ENCODE data around the gene LNPEP. TPM values are rescaled to one million over a fixed set of nuclear protein-coding genes. Genes with fewer than 3 reads are reported as not detected.

LNPEP gene
- polyA plus RNA-seq, 1 donor, result 19.7 TPM

DNA sequence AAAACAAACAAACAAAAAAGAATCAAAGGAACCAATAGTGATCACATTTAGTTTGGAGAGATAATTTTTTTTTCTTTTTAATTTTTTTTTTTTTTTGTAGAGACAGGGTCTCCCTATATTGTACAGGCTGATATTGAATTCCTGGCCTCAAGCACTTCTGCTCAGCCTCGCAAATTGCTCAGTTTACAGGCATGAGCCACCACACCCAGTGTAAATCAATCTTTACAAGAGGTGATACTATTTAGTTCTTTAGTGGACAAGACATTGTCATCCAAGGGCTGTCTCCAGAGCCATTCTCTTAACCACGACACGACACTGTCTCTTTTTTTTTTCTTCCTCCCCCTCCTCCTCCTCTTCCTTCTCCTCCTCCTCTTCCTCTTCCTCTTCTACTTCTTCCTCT is 30.0 kb upstream of the LNPEP start:
- Histone ChIP-seq H3K27ac (ENCODE audit: low read length) (no peak overlapping the region), H3K36me3 (ENCODE audit: control insufficient read depth, insufficient read depth, low read length) (peaks cover 24% of the 10 kb centered on the region)
- WGBS (ENCODE audit: insufficient coverage, low lambda C conversion rate), result 90% methylated on average over 2 of the region's 3 CpGs

DNA sequence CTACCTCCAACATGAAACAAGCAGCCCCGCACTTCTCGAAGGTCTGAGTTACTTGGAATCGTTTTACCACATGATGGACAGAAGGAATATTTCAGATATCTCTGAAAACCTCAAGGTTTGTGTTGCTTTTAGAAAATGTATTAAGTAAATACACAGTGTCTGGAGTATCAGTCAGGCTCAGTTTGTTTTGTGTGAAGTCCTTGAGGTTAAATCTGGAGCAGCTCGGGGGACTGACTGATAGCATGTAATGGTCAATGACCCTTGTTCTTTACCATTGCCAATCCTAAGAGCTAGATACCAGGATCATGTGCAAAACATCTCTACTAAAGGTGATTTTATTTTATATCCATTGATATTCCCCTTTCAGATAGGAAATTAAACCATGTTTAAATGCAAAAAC is 26.9 kb upstream of the LNPEP start:
- no peak overlapping the region for H3K27ac ChIP-seq (ENCODE audit: low read length)
- H3K4me1 ChIP-seq (ENCODE audit: control insufficient read depth, insufficient read depth, low read length), result no peaks in the 10 kb centered on the region
- no peak overlapping the region for H3K4me3 ChIP-seq (ENCODE audit: low read length)
- 14% methylated on average over 1 of the region's 4 CpGs for WGBS (ENCODE audit: insufficient coverage, low lambda C conversion rate)
- no peak for DNase-seq
- no peaks in the 10 kb centered on the region for H3K9me3 ChIP-seq (ENCODE audit: control insufficient read depth, low read depth, low read length)
- peaks cover 20% of the 10 kb centered on the region for H3K36me3 ChIP-seq (ENCODE audit: control insufficient read depth, insufficient read depth, low read length)
- H3K27me3 ChIP-seq (ENCODE audit: control insufficient read depth, insufficient read depth, low read length), result no peaks in the 10 kb centered on the region

More for the DNA sequence above, 30.0 kb upstream of the LNPEP start:
- Histone ChIP-seq H3K4me3 (ENCODE audit: low read length) (no peak overlapping the region), H3K4me1 (ENCODE audit: control insufficient read depth, insufficient read depth, low read length) (no peaks in the 10 kb centered on the region), H3K27me3 (ENCODE audit: control insufficient read depth, insufficient read depth, low read length) (no peaks in the 10 kb centered on the region), H3K9me3 (ENCODE audit: control insufficient read depth, low read depth, low read length) (no peaks in the 10 kb centered on the region)
- DNase-seq, result no peak

DNA sequence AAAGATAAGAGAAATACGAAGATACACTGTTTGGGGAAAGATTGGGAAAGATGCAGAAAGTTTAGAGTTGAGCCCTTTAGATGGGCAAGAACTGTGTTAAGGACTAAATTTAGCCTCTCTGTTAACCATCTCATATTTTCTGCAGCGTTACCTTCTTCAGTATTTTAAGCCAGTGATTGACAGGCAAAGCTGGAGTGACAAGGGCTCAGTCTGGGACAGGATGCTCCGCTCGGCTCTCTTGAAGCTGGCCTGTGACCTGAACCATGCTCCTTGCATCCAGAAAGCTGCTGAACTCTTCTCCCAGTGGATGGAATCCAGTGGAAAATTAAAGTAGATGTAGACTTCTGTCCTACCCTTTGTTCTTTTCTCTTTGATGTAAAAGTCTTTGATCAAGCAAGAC is 26.4 kb upstream of the LNPEP start:
- Histone ChIP-seq H3K4me1 (ENCODE audit: control insufficient read depth, insufficient read depth, low read length) (no peaks in the 10 kb centered on the region), H3K27me3 (ENCODE audit: control insufficient read depth, insufficient read depth, low read length) (no peaks in the 10 kb centered on the region), H3K36me3 (ENCODE audit: control insufficient read depth, insufficient read depth, low read length) (peaks cover 15% of the 10 kb centered on the region), H3K9me3 (ENCODE audit: control insufficient read depth, low read depth, low read length) (no peaks in the 10 kb centered on the region), H3K4me3 (ENCODE audit: low read length) (no peak overlapping the region), H3K27ac (ENCODE audit: low read length) (no peak overlapping the region)
- DNase-seq, result no peak
- WGBS (ENCODE audit: insufficient coverage, low lambda C conversion rate), result 100% methylated on average over 1 of the region's 4 CpGs

DNA sequence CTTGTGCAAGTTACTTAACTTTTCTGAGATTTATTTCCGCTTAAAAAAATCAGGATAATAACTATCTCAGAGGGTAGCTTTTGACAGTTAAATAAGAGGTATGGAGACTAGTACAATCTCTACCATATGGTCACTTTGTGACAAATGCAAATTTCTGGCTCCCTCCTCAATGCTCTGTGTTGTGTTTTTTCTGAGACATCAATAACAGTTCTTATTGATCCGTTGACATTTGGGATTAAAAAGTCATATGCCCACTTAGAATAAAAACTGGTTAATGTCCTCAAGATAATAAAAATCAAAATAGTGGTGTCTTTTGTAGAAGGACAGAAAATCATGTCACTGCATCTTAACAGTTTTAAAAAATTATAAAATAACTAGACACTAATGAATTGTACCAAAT is 24.7 kb upstream of the LNPEP start:
- H3K4me1 ChIP-seq (ENCODE audit: control insufficient read depth, insufficient read depth, low read length), result no peaks in the 10 kb centered on the region
- H3K27ac ChIP-seq (ENCODE audit: low read length), result no peak overlapping the region
- no peaks in the 10 kb centered on the region for H3K9me3 ChIP-seq (ENCODE audit: control insufficient read depth, low read depth, low read length)
- DNase-seq, result no peak
- no CpG with 5 or more reads among the region's 2 CpGs for WGBS (ENCODE audit: insufficient coverage, low lambda C conversion rate)
- H3K4me3 ChIP-seq (ENCODE audit: low read length), result no peak overlapping the region
- peaks cover 14% of the 10 kb centered on the region for H3K36me3 ChIP-seq (ENCODE audit: control insufficient read depth, insufficient read depth, low read length)
- no peaks in the 10 kb centered on the region for H3K27me3 ChIP-seq (ENCODE audit: control insufficient read depth, insufficient read depth, low read length)

DNA sequence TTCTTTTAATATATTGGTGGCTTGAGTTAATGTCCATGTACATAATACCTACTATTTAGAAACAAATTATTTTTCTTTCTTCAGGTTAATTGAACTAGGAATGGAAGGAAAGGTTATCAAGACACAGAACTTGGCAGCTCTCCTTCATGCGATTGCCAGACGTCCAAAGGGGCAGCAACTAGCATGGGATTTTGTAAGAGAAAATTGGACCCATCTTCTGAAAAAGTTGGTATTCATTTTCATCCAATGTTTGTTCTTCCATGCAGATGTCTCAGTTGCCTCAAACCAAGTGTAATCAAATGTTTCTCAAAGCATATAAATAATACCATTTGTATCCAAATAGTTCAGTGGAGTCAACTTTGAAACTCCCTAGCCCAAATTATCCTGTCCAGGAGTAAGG is 22.6 kb upstream of the LNPEP start:
- 40% methylated on average over 1 of the region's 2 CpGs for whole genome bisulfite sequencing (ENCODE audit: insufficient coverage, low lambda C conversion rate)
- H3K36me3 ChIP-seq (ENCODE audit: control insufficient read depth, insufficient read depth, low read length), result peaks cover 14% of the 10 kb centered on the region

DNA sequence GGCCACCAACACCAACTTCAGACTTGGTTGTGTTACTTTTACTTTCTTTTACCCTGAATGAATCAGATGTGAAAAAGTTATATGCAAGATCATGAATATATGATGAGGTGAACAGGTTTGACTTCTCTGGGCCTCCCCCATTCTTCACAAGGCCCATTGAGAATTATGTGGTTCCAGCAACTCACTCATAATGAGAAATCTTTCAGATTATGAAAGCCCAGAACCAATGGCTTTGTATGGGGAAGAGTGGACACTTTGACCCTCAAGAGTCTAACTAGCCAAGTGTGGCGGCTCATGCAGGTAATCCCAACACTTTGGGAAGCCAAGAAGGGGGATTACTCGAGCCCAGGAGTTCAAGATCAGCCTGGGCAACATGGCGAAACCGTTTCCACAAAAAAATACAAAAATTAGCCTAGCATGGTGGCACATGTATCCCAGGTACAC is 16.1 kb upstream of the LNPEP start:
- DNase-seq, result no peak
- no peaks in the 10 kb centered on the region for H3K27me3 ChIP-seq (ENCODE audit: control insufficient read depth, insufficient read depth, low read length)
- H3K36me3 ChIP-seq (ENCODE audit: control insufficient read depth, insufficient read depth, low read length), result peaks cover 4% of the 10 kb centered on the region
- no peaks in the 10 kb centered on the region for H3K4me1 ChIP-seq (ENCODE audit: control insufficient read depth, insufficient read depth, low read length)
- H3K9me3 ChIP-seq (ENCODE audit: control insufficient read depth, low read depth, low read length), result no peaks in the 10 kb centered on the region
- no CpG with 5 or more reads among the region's 4 CpGs for WGBS (ENCODE audit: insufficient coverage, low lambda C conversion rate)
- H3K4me3 ChIP-seq (ENCODE audit: low read length), result no peak overlapping the region
- no peak overlapping the region for H3K27ac ChIP-seq (ENCODE audit: low read length)

More for the DNA sequence above, 22.6 kb upstream of the LNPEP start:
- no peak for DNase-seq
- Histone ChIP-seq H3K4me3 (ENCODE audit: low read length) (no peak overlapping the region), H3K9me3 (ENCODE audit: control insufficient read depth, low read depth, low read length) (no peaks in the 10 kb centered on the region), H3K27ac (ENCODE audit: low read length) (no peak overlapping the region), H3K4me1 (ENCODE audit: control insufficient read depth, insufficient read depth, low read length) (no peaks in the 10 kb centered on the region), H3K27me3 (ENCODE audit: control insufficient read depth, insufficient read depth, low read length) (no peaks in the 10 kb centered on the region)

DNA sequence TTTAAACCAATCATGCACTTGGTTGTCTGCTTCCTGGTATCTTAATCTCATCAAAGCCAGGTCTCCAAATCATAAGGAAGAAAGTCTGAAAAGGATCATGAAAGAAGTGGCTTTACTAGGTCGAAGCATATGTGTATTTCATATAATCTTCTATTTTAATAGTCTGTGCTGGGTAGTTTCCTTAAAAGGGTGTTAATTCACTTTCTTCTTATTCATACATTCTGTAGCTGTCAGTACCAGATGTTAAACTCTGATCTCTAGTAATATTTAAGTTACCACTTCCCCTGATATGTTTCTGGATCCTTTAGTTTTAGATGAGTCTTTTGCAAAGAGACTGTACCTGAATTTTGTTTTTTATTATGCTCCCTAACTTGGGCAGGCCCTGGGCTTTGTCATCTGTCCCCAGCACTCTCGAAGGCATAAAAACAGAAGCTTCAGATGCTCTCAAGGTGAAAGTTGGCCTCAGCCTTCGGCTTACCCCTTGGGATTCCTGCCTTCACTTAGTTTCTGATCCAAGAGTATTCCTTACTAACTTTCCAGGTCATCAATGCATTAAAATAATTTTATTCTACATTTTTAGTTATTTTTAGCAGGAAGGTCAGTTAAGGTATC is 15.0 kb upstream of the LNPEP start:
- H3K4me1 ChIP-seq (ENCODE audit: control insufficient read depth, insufficient read depth, low read length), result no peaks in the 10 kb centered on the region
- no peak for DNase-seq
- H3K4me3 ChIP-seq (ENCODE audit: low read length), result no peak overlapping the region
- no peaks in the 10 kb centered on the region for H3K27me3 ChIP-seq (ENCODE audit: control insufficient read depth, insufficient read depth, low read length)
- H3K9me3 ChIP-seq (ENCODE audit: control insufficient read depth, low read depth, low read length), result no peaks in the 10 kb centered on the region
- no peak overlapping the region for H3K27ac ChIP-seq (ENCODE audit: low read length)
- peaks cover 4% of the 10 kb centered on the region for H3K36me3 ChIP-seq (ENCODE audit: control insufficient read depth, insufficient read depth, low read length)
- WGBS (ENCODE audit: insufficient coverage, low lambda C conversion rate), result no CpG with 5 or more reads among the region's 3 CpGs

DNA sequence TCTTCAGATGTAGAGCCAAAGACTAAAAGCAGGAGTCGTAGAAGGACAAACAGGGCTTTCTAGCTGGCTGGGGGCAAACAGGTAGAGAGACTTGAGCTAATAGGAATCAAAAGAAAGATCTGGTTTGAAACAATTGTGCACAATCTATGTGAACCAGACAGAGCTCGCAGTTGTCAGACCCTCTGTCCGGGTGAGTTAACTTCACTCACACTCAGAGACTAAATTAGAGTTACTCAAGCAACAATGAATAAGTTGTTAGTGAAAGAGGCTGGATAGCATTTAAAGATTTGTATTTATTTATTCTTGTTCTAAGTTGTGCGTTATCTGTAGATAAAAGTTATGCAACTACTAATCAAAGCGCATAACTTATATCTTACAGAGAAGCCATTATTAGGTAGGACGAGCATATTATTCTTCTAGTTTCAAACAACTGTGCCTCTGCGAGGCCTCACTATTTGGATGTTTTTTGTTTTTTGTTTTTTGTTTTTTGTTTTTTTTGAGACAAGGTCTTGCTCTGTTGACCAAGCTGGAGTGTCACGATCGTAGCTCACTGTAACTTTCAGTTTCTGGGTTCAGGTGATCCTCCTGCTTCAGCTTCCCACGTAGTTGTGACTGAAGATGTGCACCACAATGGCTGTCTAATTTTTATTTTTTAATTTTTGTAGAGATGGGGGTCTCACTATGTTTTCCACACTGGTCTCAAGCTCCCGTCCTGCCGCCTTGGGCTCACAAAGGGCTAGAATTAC is 13.2 kb upstream of the LNPEP start:
- H3K27ac ChIP-seq (ENCODE audit: low read length), result no peak overlapping the region
- 88% methylated on average over 4 of the region's 12 CpGs for WGBS (ENCODE audit: insufficient coverage, low lambda C conversion rate)
- H3K36me3 ChIP-seq (ENCODE audit: control insufficient read depth, insufficient read depth, low read length), result peaks cover 4% of the 10 kb centered on the region
- DNase-seq, result no peak
- no peaks in the 10 kb centered on the region for H3K4me1 ChIP-seq (ENCODE audit: control insufficient read depth, insufficient read depth, low read length)
- H3K4me3 ChIP-seq (ENCODE audit: low read length), result no peak overlapping the region
- H3K9me3 ChIP-seq (ENCODE audit: control insufficient read depth, low read depth, low read length), result no peaks in the 10 kb centered on the region
- H3K27me3 ChIP-seq (ENCODE audit: control insufficient read depth, insufficient read depth, low read length), result no peaks in the 10 kb centered on the region

DNA sequence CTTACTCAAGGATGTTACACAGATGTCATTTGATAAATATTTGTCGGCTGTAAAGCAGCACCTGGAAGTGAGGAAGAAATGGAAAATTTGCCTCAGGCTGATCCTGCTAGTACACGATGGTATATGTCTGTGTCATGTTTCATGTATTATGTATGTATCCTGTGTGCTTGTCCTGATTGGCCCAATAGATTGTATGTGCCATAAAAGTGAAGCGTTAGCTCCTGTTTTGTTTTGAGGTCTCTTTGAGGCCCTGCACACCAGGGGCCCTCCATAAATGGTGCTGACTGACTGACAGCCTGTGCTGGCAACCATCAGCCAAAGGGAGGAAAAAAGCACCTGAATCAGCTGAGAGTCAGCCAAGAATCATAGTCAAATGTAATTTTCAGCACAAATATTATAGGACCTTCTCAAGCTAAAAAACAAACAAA is 11.8 kb upstream of the LNPEP start:
- Histone ChIP-seq H3K9me3 (ENCODE audit: control insufficient read depth, low read depth, low read length) (no peaks in the 10 kb centered on the region), H3K27me3 (ENCODE audit: control insufficient read depth, insufficient read depth, low read length) (no peaks in the 10 kb centered on the region), H3K4me1 (ENCODE audit: control insufficient read depth, insufficient read depth, low read length) (no peaks in the 10 kb centered on the region), H3K36me3 (ENCODE audit: control insufficient read depth, insufficient read depth, low read length) (peaks cover 4% of the 10 kb centered on the region), H3K27ac (ENCODE audit: low read length) (no peak overlapping the region), H3K4me3 (ENCODE audit: low read length) (no peak overlapping the region)
- no peak for DNase-seq
- no CpG with 5 or more reads among the region's 3 CpGs for WGBS (ENCODE audit: insufficient coverage, low lambda C conversion rate)

DNA sequence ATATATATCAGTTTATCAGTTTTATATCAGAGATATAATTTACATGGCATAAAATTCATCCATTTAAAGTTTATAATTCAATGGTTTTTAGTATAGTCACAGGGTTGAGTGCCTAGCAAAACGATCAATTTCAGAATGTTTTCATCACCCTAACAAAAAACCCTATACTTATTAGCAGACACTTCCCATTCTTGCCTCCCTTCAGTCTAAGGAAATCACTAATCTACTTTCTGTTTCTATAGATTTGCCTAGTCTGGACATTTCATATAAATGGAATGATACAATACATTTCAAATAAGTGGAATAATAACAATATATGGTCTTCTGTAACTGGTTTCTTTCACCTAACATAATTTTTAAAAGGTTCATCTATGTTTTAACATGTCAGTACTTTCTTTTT is 9.6 kb upstream of the LNPEP start:
- Histone ChIP-seq H3K27me3 (ENCODE audit: control insufficient read depth, insufficient read depth, low read length) (no peaks in the 10 kb centered on the region), H3K4me3 (ENCODE audit: low read length) (no peak overlapping the region), H3K36me3 (ENCODE audit: control insufficient read depth, insufficient read depth, low read length) (no peaks in the 10 kb centered on the region), H3K4me1 (ENCODE audit: control insufficient read depth, insufficient read depth, low read length) (no peaks in the 10 kb centered on the region), H3K9me3 (ENCODE audit: control insufficient read depth, low read depth, low read length) (no peaks in the 10 kb centered on the region), H3K27ac (ENCODE audit: low read length) (no peak overlapping the region)
- no CpG with 5 or more reads among the region's 1 CpG for WGBS (ENCODE audit: insufficient coverage, low lambda C conversion rate)
- no peak for DNase-seq

DNA sequence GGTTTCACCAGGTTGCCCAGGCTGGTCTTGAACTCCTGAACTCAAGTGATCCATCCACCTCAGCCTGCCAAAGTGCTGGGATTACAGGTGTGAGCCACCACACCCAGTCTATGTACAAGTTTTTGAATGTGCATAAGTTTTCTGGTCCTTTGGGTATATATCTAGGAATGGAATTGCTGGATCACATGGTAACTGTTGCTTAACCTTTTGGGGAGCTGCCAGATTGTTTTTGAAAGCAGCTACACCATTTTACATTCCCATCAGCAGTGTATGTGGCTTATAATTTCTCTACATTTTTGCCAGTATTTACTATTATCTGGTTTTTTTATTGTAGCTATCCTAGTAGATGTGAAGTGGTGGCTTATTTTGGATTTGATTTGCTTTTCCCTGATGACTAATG is 8.9 kb upstream of the LNPEP start:
- Histone ChIP-seq H3K36me3 (ENCODE audit: control insufficient read depth, insufficient read depth, low read length) (no peaks in the 10 kb centered on the region), H3K27ac (ENCODE audit: low read length) (no peak overlapping the region), H3K4me1 (ENCODE audit: control insufficient read depth, insufficient read depth, low read length) (no peaks in the 10 kb centered on the region), H3K4me3 (ENCODE audit: low read length) (no peak overlapping the region), H3K27me3 (ENCODE audit: control insufficient read depth, insufficient read depth, low read length) (no peaks in the 10 kb centered on the region), H3K9me3 (ENCODE audit: control insufficient read depth, low read depth, low read length) (no peaks in the 10 kb centered on the region)
- DNase-seq, result no peak

Measured in large intestine (tissue), 3 donors.